T-helper 1 cell treated with Interleukin-12 subunit alpha and Interleukin-12 subunit beta and Interleukin-4 antibody, amounts not matched to agents 30 ng/mL and 1 ng/mL, for 36 hours (primary cell): Measurements from ENCODE around the gene TNFSF12. TPM values are rescaled to one million over a fixed set of nuclear protein-coding genes. Genes with fewer than 3 reads are reported as not detected.

ENCODE experiments used
- intact Hi-C: fragments of 100-400 bp; cut with micrococcal nuclease; formaldehyde crosslinking; loops from one replicate; pipeline ENCODE4 v1.15.1; 2024
- total RNA-seq: library from RNA; stranded (reverse); gene quantifications from 2 replicates; pipeline ENCODE4 v1.2.3, GENCODE V29; 2022

The TNFSF12 gene
- total RNA-seq, 1 donor from 2014 or later: 79.9 TPM

- intact Hi-C loops: no loop called here
Measured at GRCh38 chr17:7562208-7562605, 13.3 kb downstream of the TNFSF12 start.

- intact Hi-C loops: no loop called here
Measured at GRCh38 chr17:7563115-7563869, 14.4 kb downstream of the TNFSF12 start.

- intact Hi-C loops: no loop called here
Measured at GRCh38 chr17:7569571-7569970, 20.7 kb downstream of the TNFSF12 start.

GRCh38 chr17:7570351-7570750, 21.5 kb downstream of the TNFSF12 start:
- intact Hi-C loops: loop anchor here (10.0 kb wide), 1 partner anchor 556 kb away; the partner anchor contains the start of gene RNASEK

GRCh38 chr17:7572338-7572587, 23.4 kb downstream of the TNFSF12 start:
- intact Hi-C loops: loop anchor here (1.0 to 10.0 kb wide), 16 partner anchors 11 to 585 kb away; partner anchors contain the start of genes EIF5A, ELP5, MPDU1 and NAA38

GRCh38 chr17:7572588-7573323, 23.9 kb downstream of the TNFSF12 start:
- intact Hi-C loops: loop anchor here (1.0 to 10.0 kb wide), 16 partner anchors 11 to 584 kb away; partner anchors contain the start of genes EIF5A, ELP5, MPDU1 and NAA38

- intact Hi-C loops: loop anchor here (2.0 to 10.0 kb wide), 4 partner anchors 179 to 583 kb away; partner anchors contain the start of genes PLSCR3 and RNASEK
Measured at GRCh38 chr17:7573324-7574080, 24.6 kb downstream of the TNFSF12 start.

GRCh38 chr17:7574176-7574953, 25.5 kb downstream of the TNFSF12 start:
- intact Hi-C loops: loop anchor here (10.0 kb wide), 1 partner anchor 560 kb away; the partner anchor contains the start of gene RNASEK

GRCh38 chr17:7575481-7575883, 26.6 kb downstream of the TNFSF12 start:
- intact Hi-C loops: loop anchor here (10.0 kb wide), 1 partner anchor 561 kb away; the partner anchor contains the start of gene RNASEK

GRCh38 chr17:7575959-7576358, 27.1 kb downstream of the TNFSF12 start:
- intact Hi-C loops: loop anchor here (10.0 kb wide), 1 partner anchor 561 kb away; the partner anchor contains the start of gene RNASEK

GRCh38 chr17:7576432-7576937, 27.6 kb downstream of the TNFSF12 start:
- intact Hi-C loops: loop anchor here (10.0 kb wide), 1 partner anchor 562 kb away; the partner anchor contains the start of gene RNASEK

- intact Hi-C loops: loop anchor here (10.0 kb wide), 1 partner anchor 563 kb away; the partner anchor contains the start of gene RNASEK
Measured at GRCh38 chr17:7577327-7578199, 28.7 kb downstream of the TNFSF12 start.

- intact Hi-C loops: loop anchor here (10.0 kb wide), 1 partner anchor 564 kb away; the partner anchor contains the start of gene RNASEK
Measured at GRCh38 chr17:7579001-7579833, 30.4 kb downstream of the TNFSF12 start, which contains the start of gene CD68. TSS of gene CD68 (plus strand) at chr17:7579638. CDS start at chr17:7579678, 40 bp downstream.

- intact Hi-C loops: loop anchor here (5.0 to 10.0 kb wide), 2 partner anchors 533 to 565 kb away; partner anchors contain the start of gene RNASEK
Measured at GRCh38 chr17:7579834-7580603, 31.2 kb downstream of the TNFSF12 start.

GRCh38 chr17:7580604-7581575, 32.0 kb downstream of the TNFSF12 start:
- intact Hi-C loops: loop anchor here (5.0 kb wide), 1 partner anchor 534 kb away; no protein-coding TSS in a partner anchor
